WTC11 (cell line): ENCODE results near the gene PLK3. TPM values are rescaled to one million over a fixed set of nuclear protein-coding genes. Genes with fewer than 3 reads are reported as not detected.

ENCODE experiments used
- ATAC-seq: fragments of 200-7000 bp; cut with Tn5 transposase; 2 replicates; pipeline ENCODE4 v1.10.0; 2021; ENCODE audit warnings: mild to moderate bottlenecking, moderate library complexity
- CTCF ChIA-PET: fragments of 300-600 bp; sonication (Branson Sonifier 250); formaldehyde crosslinking; loops from one replicate; lab custom pipeline; 2021; ENCODE audit warnings: antibody characterized with exemption; lab: Charles Lee
- POLR2A ChIA-PET: fragments of 350-600 bp; sonication (Branson Sonifier 250); formaldehyde crosslinking; loops from one replicate; lab custom pipeline; 2021; ENCODE audit warnings: antibody characterized with exemption; lab: Charles Lee
- DNase-seq: peaks from one replicate; pipeline ENCODE4 v3.0.0; 2021; ENCODE audit warnings: low spot score
- H3K27ac Mint-ChIP-seq: 2 replicates; pipeline ENCODE4 v1.8.0; 2021; ENCODE audit warnings: mixed read lengths
- H3K27me3 Mint-ChIP-seq: 2 replicates; pipeline ENCODE4 v1.8.0; 2021; ENCODE audit warnings: low read depth, mild to moderate bottlenecking, moderate library complexity, mixed read lengths
- H3K36me3 Mint-ChIP-seq: 2 replicates; pipeline ENCODE4 v1.8.0; 2021; ENCODE audit warnings: mixed read lengths
- H3K4me1 Mint-ChIP-seq: 2 replicates; pipeline ENCODE4 v1.8.0; 2022; ENCODE audit warnings: mixed read lengths
- H3K4me3 Mint-ChIP-seq: 2 replicates; pipeline ENCODE4 v1.8.0; 2021; ENCODE audit warnings: mild to moderate bottlenecking, moderate library complexity, mixed read lengths
- H3K9me3 Mint-ChIP-seq: 2 replicates; pipeline ENCODE4 v1.8.0; 2021; ENCODE audit warnings: mixed read lengths
- ARID4B ChIP-seq: sonication (generic); formaldehyde crosslinking; IDR thresholded peaks from 2 replicates; pipeline ENCODE4 v1.8.0; 2023; ENCODE audit warnings: missing genetic modification reagents, mild to moderate bottlenecking, borderline replicate concordance
- ATF2 ChIP-seq: sonication (generic); formaldehyde crosslinking; IDR thresholded peaks from 2 replicates; pipeline ENCODE4 v1.8.1; 2022; ENCODE audit warnings: low read depth, missing genetic modification reagents, borderline replicate concordance
- CREB1 ChIP-seq: sonication (generic); formaldehyde crosslinking; IDR thresholded peaks from 2 replicates; pipeline ENCODE4 v1.8.0; 2023; ENCODE audit warnings: mild to moderate bottlenecking, missing genetic modification reagents
- ELF4 ChIP-seq: sonication (generic); formaldehyde crosslinking; IDR thresholded peaks from 2 replicates; pipeline ENCODE4 v1.8.1; 2022; ENCODE audit warnings: low read depth, mild to moderate bottlenecking, moderate library complexity, missing genetic modification reagents
- EMX1 ChIP-seq: fragments of 250-450 bp; sonication (Bioruptor Pico); IDR thresholded peaks from 2 replicates; pipeline ENCODE4 v1.8.0; 2021; ENCODE audit warnings: mild to moderate bottlenecking
- GRHL2 ChIP-seq: fragments of 250-450 bp; sonication (Bioruptor Pico); IDR thresholded peaks from 2 replicates; pipeline ENCODE4 v1.8.0; 2022; ENCODE audit warnings: mild to moderate bottlenecking, moderate library complexity; ENCODE audit not compliant: insufficient replicate concordance, severe bottlenecking
- IRF1 ChIP-seq: sonication (generic); formaldehyde crosslinking; IDR thresholded peaks from 2 replicates; pipeline ENCODE4 v1.8.0; 2023; ENCODE audit warnings: missing genetic modification reagents
- JUN ChIP-seq: sonication (generic); formaldehyde crosslinking; IDR thresholded peaks from 2 replicates; pipeline ENCODE4 v1.8.0; 2023; ENCODE audit warnings: mild to moderate bottlenecking, missing genetic modification reagents
- KAT7 ChIP-seq: sonication (generic); formaldehyde crosslinking; IDR thresholded peaks from 2 replicates; pipeline ENCODE4 v1.8.1; 2023; ENCODE audit warnings: missing genetic modification reagents, mild to moderate bottlenecking, borderline replicate concordance
- NFATC4 ChIP-seq: fragments of 250-450 bp; sonication (Bioruptor Pico); IDR thresholded peaks from 2 replicates; pipeline ENCODE4 v1.9.0; 2021; ENCODE audit warnings: mild to moderate bottlenecking
- NR2C2 ChIP-seq: sonication (generic); formaldehyde crosslinking; IDR thresholded peaks from 2 replicates; pipeline ENCODE4 v1.8.0; 2022; ENCODE audit warnings: mild to moderate bottlenecking, missing genetic modification reagents
- PREB ChIP-seq: sonication (generic); formaldehyde crosslinking; IDR thresholded peaks from 2 replicates; pipeline ENCODE4 v1.8.1; 2022; ENCODE audit warnings: mild to moderate bottlenecking, missing genetic modification reagents, moderate library complexity, borderline replicate concordance
- SMAD4 ChIP-seq: sonication (generic); formaldehyde crosslinking; IDR thresholded peaks from 2 replicates; pipeline ENCODE4 v1.8.0; 2022; ENCODE audit warnings: mild to moderate bottlenecking, missing genetic modification reagents
- STAT6 ChIP-seq: sonication (generic); formaldehyde crosslinking; conservative IDR thresholded peaks from 2 replicates; pipeline ENCODE4 v1.8.1; 2023; ENCODE audit warnings: mild to moderate bottlenecking, low read depth, missing genetic modification reagents, moderate library complexity
- TEAD1 ChIP-seq: sonication (generic); formaldehyde crosslinking; IDR thresholded peaks from 2 replicates; pipeline ENCODE4 v1.8.0; 2022; ENCODE audit warnings: mild to moderate bottlenecking, missing genetic modification reagents
- TP53 ChIP-seq: sonication (generic); formaldehyde crosslinking; IDR thresholded peaks from 2 replicates; pipeline ENCODE4 v1.8.1; 2023; ENCODE audit warnings: mild to moderate bottlenecking, missing genetic modification reagents
- USF1 ChIP-seq: sonication (generic); formaldehyde crosslinking; IDR thresholded peaks from 2 replicates; pipeline ENCODE4 v1.8.0; 2022; ENCODE audit warnings: mild to moderate bottlenecking, missing genetic modification reagents
- USF2 ChIP-seq: sonication (generic); formaldehyde crosslinking; IDR thresholded peaks from 2 replicates; pipeline ENCODE4 v1.8.1; 2023; ENCODE audit warnings: mild to moderate bottlenecking, missing genetic modification reagents, moderate library complexity
- ZBTB21 ChIP-seq: sonication (generic); formaldehyde crosslinking; IDR thresholded peaks from 2 replicates; pipeline ENCODE4 v1.8.1; 2023; ENCODE audit warnings: mild to moderate bottlenecking, missing genetic modification reagents, borderline replicate concordance
- ZNF121 ChIP-seq: sonication (generic); formaldehyde crosslinking; IDR thresholded peaks from 2 replicates; pipeline ENCODE4 v1.8.0; 2023; ENCODE audit warnings: missing genetic modification reagents
- ZNF263 ChIP-seq: sonication (generic); formaldehyde crosslinking; IDR thresholded peaks from 2 replicates; pipeline ENCODE4 v1.8.1; 2022; ENCODE audit warnings: low read depth, mild to moderate bottlenecking, moderate library complexity, missing genetic modification reagents
- total RNA-seq: library from RNA; stranded (reverse); gene quantifications from 3 replicates; pipeline ENCODE4 v1.2.3, GENCODE V29; 2021

Gene PLK3
- total RNA-seq, 1 experiment from 2014 or later, result 16.4 TPM

- no peak for TF ChIP-seq GRHL2 (CRISPR knock-in tag)
- no peak for TF ChIP-seq JUN
- TF ChIP-seq KAT7 (CRISPR knock-in tag), result no peak
- 0 out of 2 replicates have a peak, but pooled peaks have one; percentile 76 for TF ChIP-seq ZBTB21 (CRISPR knock-in tag)
- no peak for TF ChIP-seq ATF2 (CRISPR knock-in tag)
- TF ChIP-seq ELF4 (CRISPR knock-in tag), result no peak
- peak; percentile 52; the same call in 1 of the 2 replicates for TF ChIP-seq ARID4B (CRISPR knock-in tag)
- 0 out of 2 replicates have a peak, but pooled peaks have one; percentile 37 for TF ChIP-seq SMAD4
- TF ChIP-seq USF2 (CRISPR knock-in tag), result no peak
- no peak for TF ChIP-seq PREB (CRISPR knock-in tag)
- no peak for TF ChIP-seq NFATC4 (CRISPR knock-in tag)
- peak; percentile 9; the same call in 1 of the 2 replicates for TF ChIP-seq IRF1 (CRISPR knock-in tag)
- peak; percentile 91 for TF ChIP-seq ZNF121 (CRISPR knock-in tag)
- TF ChIP-seq CREB1 (CRISPR knock-in tag), result no peak
Measured at GRCh38 chr1:44799770-44800584, at the start of gene PLK3 (continued).

GRCh38 chr1:44757420-44757819 is 42.8 kb upstream of the PLK3 start:
- Mint-ChIP-seq H3K4me1 (no peaks in the 10 kb centered on the region), H3K4me3 (no peak overlapping the region), H3K27me3 (no peaks in the 10 kb centered on the region), H3K27ac (no peak overlapping the region), H3K36me3 (peaks cover 83% of the 10 kb centered on the region), H3K9me3 (no peaks in the 10 kb centered on the region)
- DNase-seq (no peak), ATAC-seq (no peak)
- POLR2A ChIA-PET, result no interaction called here
- CTCF ChIA-PET, result no interaction called here
- TF ChIP-seq TP53 (CRISPR knock-in tag) (no peak), ZNF263 (no peak), ELF4 (CRISPR knock-in tag) (no peak), EMX1 (no peak), TEAD1 (CRISPR knock-in tag) (no peak), STAT6 (CRISPR knock-in tag) (no peak), USF1 (CRISPR knock-in tag) (no peak), NR2C2 (CRISPR knock-in tag) (no peak)
